Measurements from ENCODE around the gene BSG. TPM values are rescaled to one million over a fixed set of nuclear protein-coding genes. Genes with fewer than 3 reads are reported as not detected.

The BSG gene
- total RNA-seq, 1 donor from 2014 or later, result 366 TPM

DNA sequence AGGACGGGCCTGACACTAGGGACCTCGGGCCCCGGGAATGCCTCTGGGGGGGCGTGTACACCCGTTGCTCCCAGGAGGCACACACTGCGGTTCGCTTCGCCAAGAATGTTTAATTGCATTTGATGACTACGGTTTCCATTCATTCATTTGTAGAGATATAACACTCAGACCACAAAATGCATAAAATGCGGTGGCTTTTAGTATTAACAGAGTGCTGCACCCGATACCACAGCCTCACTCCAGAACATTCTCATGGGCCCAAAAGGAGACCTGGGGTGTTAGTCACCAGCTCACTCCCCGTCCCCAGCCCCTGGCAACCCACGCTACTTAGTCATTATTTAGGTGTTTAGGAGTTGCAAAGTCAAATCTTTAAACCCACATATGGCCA lies 39.1 kb downstream of the BSG start:
- no peaks in the 10 kb centered on the region for H3K9me3 ChIP-seq
- TF ChIP-seq, protein P1, sequence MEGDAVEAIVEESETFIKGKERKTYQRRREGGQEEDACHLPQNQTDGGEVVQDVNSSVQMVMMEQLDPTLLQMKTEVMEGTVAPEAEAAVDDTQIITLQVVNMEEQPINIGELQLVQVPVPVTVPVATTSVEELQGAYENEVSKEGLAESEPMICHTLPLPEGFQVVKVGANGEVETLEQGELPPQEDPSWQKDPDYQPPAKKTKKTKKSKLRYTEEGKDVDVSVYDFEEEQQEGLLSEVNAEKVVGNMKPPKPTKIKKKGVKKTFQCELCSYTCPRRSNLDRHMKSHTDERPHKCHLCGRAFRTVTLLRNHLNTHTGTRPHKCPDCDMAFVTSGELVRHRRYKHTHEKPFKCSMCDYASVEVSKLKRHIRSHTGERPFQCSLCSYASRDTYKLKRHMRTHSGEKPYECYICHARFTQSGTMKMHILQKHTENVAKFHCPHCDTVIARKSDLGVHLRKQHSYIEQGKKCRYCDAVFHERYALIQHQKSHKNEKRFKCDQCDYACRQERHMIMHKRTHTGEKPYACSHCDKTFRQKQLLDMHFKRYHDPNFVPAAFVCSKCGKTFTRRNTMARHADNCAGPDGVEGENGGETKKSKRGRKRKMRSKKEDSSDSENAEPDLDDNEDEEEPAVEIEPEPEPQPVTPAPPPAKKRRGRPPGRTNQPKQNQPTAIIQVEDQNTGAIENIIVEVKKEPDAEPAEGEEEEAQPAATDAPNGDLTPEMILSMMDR (IDR thresholded peaks at IDR 0.05), result no peak
- peaks cover 35% of the 10 kb centered on the region for H3K4me1 ChIP-seq
- H3K4me3 ChIP-seq, result peak overlapping the region; percentile 43
- DNase-seq (no peak), ATAC-seq (no peak)
- no peaks in the 10 kb centered on the region for H3K36me3 ChIP-seq
- intact Hi-C loops (cut with DNase I), result no loop called here
- H3K27ac ChIP-seq, result peak overlapping the region; percentile 75
- H3K27me3 ChIP-seq (ENCODE audit: low read depth), result peaks cover 4% of the 10 kb centered on the region

DNA sequence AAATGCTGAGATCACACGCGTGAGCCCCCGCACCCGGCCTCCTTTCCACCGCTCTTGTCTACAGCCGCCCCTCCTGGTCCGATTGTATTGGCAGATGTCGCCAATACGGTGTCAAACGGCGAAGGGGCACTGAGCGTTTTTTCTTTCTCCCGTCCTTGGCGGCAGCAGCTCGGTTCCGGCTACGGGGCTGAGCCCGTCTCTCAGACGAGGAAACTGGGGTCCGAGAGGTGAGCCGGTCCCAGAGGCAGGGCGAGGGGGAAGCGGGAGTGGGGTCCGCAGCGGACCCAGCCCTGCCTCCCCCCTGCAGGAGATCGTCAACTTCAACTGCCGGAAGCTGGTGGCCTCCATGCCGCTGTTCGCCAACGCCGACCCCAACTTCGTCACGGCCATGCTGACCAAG lies 40.5 kb downstream of the BSG start:
- H3K27ac ChIP-seq, result no peak overlapping the region
- TF ChIP-seq, protein P1 (IDR thresholded peaks at IDR 0.05), result no peak
- DNase-seq (no peak), ATAC-seq (no peak)
- H3K4me1 ChIP-seq, result peaks cover 35% of the 10 kb centered on the region
- peaks cover 4% of the 10 kb centered on the region for H3K27me3 ChIP-seq (ENCODE audit: low read depth)
- H3K9me3 ChIP-seq, result no peaks in the 10 kb centered on the region
- no peak overlapping the region for H3K4me3 ChIP-seq
- peaks cover 9% of the 10 kb centered on the region for H3K36me3 ChIP-seq
- intact Hi-C loops (cut with DNase I), result no loop called here

DNA sequence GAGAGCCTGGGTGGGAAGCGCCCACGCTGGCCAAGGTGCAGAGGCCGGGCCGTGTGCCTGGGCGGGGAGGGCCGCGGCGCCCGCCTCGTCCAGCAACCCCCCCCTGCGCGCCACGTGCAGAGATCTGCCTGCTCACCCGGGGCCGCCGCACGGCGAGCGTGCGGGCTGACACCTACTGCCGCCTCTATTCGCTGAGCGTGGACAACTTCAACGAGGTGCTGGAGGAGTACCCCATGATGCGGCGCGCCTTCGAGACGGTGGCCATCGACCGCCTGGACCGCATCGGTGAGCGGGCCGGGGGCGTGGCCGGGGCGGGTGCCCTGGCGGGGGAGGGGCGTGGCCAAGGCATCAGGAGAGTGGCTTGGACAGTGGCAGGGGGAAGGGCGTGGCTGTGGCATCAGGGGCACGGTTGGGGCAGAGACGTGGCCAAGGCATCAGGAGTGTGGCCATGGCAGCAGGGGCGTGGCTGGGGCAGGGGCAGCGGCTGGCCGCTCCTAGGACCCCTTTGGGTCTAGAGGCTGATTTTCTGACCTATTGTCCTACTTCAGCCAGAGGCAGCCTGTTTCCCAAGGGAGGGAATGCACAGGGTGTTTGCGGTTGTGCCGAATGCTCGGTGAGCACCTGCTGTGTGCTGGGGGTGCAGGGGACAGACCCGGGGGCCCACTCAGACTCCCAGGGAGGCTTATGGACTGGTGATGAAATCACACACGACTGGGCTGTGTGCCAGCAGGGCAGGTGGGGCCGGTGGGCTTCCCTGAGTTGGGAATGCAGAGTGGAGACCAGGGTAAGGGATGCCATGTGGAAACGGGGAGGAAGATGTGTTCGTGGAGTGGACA lies 41.6 kb downstream of the BSG start:
- Histone ChIP-seq H3K36me3 (peaks cover 19% of the 10 kb centered on the region), H3K27ac (no peak overlapping the region), H3K4me3 (no peak overlapping the region), H3K4me1 (peaks cover 30% of the 10 kb centered on the region), H3K9me3 (no peaks in the 10 kb centered on the region), H3K27me3 (ENCODE audit: low read depth) (peaks cover 4% of the 10 kb centered on the region)
- TF ChIP-seq, protein P1 (IDR thresholded peaks at IDR 0.05), result no peak
- ATAC-seq (no peak), DNase-seq (no peak)
- intact Hi-C loops (cut with DNase I), result no loop called here

DNA sequence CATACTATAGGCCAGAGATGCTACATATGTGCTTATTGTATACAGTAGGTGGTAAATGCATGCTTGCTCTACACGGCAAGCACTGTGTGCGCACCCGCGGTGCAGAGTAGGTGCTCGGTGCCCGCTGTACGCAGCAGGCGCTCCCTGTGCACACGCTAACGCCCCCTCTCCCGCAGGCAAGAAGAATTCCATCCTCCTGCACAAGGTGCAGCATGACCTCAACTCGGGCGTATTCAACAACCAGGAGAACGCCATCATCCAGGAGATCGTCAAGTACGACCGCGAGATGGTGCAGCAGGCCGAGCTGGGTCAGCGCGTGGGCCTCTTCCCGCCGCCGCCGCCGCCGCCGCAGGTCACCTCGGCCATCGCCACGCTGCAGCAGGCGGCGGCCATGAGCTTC lies 43.2 kb downstream of the BSG start:
- H3K27me3 ChIP-seq (ENCODE audit: low read depth), result peaks cover 4% of the 10 kb centered on the region
- ATAC-seq, result no peak
- H3K27ac ChIP-seq, result no peak overlapping the region
- peaks cover 34% of the 10 kb centered on the region for H3K36me3 ChIP-seq
- TF ChIP-seq, protein P1 (IDR thresholded peaks at IDR 0.05), result peak; percentile 9
- no peak for DNase-seq
- intact Hi-C loops (cut with DNase I), result no loop called here
- no peaks in the 10 kb centered on the region for H3K9me3 ChIP-seq
- no peak overlapping the region for H3K4me3 ChIP-seq
- peaks cover 14% of the 10 kb centered on the region for H3K4me1 ChIP-seq

DNA sequence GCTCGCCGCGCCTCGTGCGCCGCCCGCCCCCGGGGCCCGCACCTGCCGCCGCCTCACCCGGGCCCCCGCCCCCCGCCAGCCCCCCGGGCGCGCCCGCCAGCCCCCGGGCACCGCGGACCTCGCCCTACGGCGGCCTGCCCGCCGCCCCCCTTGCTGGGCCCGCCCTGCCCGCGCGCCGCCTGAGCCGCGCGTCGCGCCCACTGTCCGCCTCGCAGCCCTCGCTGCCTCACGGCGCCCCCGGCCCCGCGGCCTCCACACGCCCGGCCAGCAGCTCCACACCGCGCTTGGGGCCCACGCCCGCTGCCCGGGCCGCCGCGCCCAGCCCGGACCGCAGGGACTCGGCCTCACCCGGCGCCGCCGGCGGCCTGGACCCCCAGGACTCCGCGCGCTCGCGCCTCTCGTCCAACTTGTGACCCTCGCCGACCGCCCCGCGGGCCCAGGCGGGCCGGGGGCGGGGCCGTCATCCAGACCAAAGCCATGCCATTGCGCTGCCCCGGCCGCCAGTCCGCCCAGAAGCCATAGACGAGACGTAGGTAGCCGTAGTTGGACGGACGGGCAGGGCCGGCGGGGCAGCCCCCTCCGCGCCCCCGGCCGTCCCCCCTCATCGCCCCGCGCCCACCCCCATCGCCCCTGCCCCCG lies 43.8 kb downstream of the BSG start:
- ATAC-seq, result no peak
- Histone ChIP-seq H3K4me3 (no peak overlapping the region), H3K9me3 (no peaks in the 10 kb centered on the region), H3K27me3 (ENCODE audit: low read depth) (peaks cover 4% of the 10 kb centered on the region), H3K4me1 (peaks cover 8% of the 10 kb centered on the region), H3K27ac (no peak overlapping the region), H3K36me3 (peaks cover 37% of the 10 kb centered on the region)
- intact Hi-C loops (cut with DNase I), result no loop called here
- DNase-seq, result no peak
- TF ChIP-seq, protein P1 (IDR thresholded peaks at IDR 0.05), result no peak
